ENCODE results near the gene CDR2L.

The CDR2L gene

DNA sequence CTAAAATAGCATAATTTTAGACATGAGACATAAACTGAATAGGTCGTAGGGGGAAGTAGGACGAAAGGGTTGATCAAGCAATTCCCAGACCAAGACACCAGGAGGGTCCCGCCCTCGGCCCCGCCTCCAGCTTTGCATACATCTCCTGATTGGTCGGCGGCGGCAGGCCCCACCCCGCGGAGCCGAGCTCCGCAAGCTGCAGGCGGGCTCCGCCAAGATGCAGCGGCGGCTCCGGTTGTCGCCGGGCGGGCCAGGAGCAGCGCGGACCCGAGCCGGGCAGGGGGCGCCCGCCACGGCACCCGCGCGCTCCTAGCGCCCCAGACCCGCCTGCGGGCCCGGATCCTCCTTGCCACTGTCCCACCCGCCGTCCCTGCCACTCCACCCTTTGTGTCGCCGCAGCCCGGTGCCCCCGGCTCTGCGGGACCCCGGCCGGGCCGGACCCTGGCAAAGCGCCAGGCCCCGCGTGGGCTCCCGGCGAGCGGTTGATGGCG is at the start of gene CDR2L:
Gene CDR2L (plus strand): TSS at position 215 of the 491 bp plus-strand sequence. CDS start 412 bp downstream, outside the sequence.
- DNase-seq = peak; percentile 89

DNA sequence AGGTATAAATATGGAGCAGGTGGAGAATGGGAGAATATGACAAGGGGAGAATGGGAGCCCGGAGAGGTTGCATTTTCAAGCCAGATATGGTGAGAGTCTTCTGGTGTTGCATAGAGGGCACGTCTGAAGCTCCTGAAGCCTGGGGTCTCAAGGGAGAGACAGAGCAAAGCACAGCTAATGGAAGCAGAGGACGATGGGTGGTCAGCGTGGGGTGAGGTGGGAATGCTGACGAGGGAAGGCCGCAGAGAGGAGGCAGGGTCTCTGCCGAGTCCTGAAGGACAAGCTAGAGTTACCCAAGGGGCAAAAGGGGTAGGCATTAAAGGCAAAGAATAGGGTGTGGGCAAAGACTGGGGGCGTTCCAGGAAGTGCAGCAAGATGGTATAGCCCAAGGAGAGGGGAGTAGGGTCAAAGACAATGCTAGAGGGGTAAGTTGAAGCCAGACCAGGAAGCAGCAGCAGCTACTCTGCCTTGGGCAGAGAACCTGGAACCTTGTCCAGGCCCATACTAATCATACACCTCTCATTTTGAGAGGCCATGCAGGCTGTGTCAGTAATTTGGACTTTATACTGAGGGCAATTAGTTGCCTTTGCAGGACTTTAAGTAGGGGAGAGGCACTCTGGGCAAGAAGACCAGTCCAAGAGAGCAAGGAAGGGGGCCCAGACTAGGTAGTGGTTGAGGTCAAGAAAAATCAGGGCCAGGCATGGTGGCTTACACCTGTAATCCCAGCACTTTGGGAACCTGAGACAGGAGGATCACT is 49.1 kb upstream of the CDR2L start:
- no peak for DNase-seq

DNA sequence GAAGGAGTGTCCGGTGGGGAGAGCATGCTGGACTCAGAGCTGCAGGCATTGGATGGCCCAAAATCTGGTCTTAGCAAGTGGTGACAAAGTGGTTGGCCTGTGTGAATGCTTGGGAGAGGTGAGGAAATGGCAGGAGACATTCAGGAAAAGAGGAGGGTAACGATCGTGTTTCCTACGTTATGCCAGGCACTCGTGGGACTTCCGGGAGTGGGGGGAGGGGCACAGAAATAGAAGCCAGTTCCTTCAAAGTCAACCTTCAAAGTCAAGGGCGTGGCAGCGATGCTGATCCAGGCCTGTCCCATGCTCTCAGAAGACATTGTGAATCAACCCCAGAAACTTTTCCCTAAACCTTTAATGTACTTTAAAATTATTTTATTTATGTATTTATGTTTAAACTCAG is 47.9 kb upstream of the CDR2L start:
- DNase-seq = no peak

DNA sequence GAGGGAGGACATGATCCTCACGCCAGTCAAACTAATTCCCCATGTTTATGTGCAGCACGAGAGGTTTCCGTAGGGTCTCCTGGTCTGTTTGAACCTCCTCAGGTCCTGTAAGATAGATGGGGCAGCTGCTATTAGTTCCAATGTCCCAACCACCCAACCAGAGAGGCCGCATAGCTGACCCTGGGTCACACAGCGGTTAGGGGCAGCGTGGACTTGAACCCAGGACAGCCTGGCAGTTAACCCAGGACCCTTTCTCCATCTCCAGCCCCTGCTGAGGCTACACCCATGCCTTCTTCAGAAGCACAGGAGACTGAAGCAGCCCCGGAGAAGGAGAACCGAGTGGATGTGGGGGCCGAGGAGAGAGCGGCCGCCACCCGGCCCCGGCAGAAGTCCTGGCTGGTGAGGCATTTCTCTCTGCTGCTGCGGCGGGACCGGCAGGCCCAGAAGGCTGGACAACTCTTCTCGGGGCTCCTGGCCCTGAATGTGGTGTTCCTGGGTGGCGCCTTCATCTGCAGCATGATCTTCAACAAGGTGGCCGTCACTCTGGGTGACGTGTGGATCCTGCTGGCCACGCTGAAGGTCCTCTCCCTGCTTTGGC is 46.2 kb upstream of the CDR2L start:
- no peak for DNase-seq

DNA sequence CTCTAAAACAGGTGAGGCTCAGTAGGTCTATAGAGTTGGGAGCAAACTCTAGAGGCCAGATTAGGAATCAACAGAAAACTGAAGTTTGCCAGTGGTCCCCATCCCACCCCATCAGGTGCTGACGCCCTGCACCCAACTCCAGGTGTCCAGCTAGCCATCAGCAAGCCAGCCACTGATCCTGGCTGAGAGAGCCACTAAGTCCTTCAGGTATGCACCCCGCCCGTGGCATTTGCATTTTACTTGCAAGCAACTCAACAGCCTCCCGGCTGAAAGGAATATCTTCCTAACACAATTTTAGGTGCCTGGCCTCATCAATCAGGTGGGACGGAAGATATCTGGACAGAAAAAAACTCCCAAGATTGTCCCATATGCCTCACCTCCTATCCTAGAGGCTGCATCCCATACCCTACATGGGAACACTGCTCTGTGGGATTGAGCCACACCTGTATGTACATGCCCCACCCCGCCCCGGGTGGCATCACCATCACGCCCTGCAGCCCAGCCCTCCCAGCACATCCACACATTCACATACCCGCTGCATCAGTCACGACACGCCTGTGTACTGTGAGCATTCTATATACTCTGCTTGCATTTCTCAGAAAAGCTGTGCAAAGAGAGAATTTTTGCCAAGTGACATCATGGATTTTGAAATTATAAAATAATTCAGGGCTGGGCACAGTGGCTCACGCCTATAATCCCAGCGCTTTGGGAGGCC is 43.5 kb upstream of the CDR2L start:
- no peak for DNase-seq

DNA sequence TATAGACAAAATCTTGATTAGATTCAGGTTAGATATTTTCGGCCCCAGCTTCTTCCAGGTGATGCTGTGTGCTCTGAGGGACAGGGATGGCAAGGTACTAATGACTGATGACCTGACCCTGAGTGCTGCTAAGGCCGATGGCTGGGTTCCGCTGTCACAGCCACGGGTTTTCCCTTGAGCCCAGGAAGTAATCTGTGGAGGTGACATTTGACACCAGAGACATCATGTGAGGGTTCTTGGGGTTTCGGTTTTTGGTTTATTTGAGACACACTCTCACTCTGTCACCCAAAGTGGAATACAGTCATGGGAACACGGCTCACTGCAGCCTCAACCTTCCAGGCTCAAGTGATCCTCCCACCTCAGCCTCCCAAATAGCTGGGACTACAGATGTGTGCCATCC is 41.9 kb upstream of the CDR2L start:
- DNase-seq = no peak

DNA sequence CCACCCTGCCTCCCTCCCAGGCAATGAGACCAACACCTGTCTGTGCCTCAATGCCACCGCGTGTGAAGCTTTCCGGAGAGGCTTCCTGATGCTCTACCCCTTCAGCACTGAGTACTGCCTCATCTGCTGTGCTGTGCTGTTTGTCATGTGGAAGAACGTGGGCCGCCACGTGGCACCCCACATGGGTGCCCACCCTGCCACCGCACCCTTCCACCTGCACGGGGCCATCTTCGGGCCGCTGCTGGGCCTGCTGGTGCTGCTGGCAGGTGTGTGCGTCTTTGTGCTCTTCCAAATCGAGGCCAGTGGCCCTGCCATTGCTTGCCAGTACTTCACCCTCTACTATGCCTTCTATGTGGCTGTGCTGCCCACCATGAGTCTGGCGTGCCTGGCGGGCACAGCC is 40.8 kb upstream of the CDR2L start:
- DNase-seq = no peak

DNA sequence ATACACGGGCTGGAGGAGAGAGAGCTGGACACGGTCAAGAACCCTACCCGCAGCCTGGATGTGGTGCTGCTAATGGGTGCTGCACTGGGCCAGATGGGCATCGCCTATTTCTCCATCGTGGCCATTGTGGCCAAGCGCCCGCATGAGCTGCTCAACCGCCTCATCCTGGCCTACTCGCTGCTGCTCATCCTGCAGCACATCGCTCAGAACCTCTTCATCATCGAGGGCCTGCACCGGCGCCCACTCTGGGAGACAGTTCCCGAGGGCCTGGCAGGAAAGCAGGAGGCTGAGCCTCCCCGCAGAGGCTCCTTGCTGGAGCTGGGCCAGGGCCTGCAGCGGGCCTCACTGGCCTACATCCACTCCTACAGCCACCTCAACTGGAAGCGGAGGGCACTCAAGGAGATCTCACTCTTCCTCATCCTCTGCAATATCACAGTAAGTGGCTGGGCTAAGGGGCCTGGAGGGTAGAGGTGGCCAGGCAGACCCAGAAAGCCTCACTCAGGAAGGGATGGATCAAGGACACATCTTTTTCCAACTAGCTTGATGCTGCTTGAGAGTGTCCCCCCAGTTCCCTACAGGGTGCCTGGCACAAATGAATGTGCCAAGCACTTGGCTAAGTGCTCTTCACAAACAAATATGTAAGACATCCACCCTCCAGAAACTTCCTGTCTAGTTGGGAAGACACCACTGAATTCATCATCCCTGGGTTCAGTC is 40.2 kb upstream of the CDR2L start:
- DNase-seq = no peak

DNA sequence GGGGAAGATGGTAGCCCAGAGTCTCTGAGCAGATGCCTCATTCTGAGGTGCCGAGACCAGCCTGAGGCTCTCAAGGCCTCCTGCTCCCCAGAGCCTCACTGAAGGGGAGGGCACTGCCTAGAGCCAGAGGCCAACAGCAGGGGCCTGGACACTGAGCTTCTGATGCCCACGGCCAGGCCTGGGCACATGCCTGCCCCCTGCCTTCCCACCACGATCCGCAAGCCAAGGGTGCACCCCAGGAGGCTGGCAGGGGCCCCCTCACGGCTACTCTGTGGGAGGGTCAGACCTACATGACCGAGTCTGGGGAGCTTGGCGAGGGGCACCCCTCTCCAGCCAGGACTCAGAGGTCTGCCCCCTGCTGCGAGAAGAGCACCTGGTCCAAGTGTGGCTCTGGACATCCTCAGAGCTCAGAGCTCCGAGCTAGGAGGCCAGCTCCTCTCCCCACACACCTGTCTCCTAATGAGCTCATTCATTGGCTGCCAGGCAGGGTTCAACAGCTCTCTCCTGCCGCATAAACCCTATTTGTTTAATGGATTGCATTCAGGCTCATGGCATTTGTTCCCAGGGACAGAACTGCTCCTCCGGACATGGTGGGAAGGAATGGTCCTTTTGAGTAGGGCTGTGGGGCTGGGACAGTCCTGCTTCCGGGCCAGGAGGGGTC is 37.8 kb upstream of the CDR2L start:
- DNase-seq = peak; percentile 80

DNA sequence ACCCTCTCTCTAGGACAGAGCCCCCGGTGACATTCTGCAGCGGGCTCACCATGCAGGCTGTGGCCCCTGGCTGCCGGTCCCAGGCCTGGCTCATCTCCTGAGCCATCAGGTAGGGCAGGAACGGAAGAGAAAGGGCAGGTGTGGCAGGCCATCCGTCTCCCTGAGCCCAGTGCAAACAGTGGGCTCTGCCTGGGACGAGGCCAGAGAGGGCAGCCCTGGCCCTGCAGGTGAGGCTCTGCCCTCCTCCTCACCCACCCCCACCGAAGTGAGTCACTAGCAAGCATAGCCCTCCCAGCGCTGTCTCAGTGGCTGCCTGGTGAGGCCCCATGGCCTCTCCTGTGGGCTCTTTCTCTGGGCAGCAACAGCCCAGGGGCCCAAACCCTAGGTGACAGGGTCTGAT is 37.2 kb upstream of the CDR2L start:
- peak; percentile 71 for DNase-seq

DNA sequence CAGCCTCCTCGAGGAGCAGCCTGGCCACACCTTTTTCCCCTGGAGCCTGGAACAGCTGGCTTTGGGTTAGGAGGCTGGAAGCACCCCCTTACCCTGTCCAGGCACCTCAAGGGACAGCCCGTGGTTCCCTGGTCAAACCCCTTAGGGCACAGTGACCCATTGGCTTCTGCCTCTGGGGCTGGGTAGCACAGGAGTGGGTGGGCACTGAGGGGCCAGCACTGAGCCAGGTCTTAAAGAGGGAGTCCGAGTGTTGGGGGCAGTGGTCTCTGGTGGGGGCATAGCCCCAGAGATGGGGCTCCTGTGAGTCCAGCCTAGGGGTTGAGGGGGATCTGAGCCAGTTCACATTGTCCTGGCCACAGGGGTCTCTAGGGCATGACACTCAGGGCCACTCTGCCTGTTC is 36.4 kb upstream of the CDR2L start:
- DNase-seq = no peak

DNA sequence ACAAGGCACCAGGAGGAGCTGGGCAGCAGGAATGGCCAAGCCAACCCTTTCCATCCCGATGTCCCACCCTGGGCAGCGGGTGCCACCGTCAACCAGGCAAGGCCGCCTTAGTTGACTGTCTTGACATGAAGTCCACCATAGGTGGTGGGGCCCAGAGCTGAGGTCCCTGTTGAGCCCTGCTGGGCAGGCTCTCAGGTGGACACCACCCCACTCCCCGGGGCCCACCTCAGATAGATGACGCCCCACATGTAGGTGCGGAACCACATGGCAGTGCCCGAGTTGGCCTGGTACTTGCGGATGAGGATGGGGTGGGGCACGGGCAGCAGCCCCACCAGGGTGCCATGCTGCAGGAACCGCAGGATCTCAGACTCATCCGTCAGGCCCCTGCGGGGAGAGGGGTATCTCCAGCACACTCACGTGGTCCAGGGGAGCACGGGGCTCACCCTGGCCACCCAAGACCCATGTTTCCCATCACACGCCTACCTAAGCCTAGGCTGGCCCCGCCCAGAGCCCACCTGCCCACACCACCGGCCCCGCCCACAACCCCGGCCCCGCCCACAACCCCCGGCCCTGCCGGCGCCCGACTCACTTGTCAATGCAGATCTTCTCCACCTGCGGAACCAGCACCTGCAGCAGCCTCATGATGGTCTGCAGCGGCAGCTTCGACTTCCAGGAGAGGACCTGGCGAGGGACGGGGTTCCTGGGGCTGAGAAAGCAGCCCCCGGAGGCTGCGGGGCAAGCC is 35.6 kb upstream of the CDR2L start:
- no peak for DNase-seq

DNA sequence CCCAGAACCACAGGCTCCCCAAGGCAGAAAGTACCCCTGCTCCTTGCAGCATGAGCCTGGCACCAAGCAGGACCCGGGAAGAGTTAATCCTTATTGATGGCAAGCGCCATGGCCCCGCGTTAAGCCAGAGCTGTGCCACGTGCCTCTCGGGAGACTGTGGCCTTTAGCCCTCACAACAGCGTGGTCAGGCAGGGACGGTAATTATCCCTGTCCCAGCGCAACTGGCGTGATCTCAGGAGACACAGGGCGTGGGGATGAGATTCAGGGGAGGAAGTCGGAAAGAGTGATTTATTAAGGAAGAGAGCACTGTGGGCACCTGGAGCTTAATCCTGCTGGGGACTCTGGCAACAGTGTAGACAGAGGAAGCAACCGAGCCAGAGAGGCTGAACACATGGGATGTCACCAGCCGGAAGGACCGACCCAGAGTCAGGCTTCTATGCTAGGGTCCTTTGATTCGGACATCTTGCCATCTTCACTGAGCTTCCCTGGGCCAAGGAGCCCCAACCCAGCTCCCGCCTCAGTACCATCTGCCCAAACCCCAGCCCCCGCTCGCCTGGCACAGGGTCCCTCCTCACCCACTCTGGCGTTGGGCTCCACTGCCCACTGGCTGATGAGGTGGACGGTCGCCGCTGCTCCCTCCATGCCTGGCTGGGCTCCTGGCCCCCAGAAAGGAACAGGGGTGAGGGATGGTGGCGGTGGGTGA is 34.9 kb upstream of the CDR2L start:
- DNase-seq = no peak

DNA sequence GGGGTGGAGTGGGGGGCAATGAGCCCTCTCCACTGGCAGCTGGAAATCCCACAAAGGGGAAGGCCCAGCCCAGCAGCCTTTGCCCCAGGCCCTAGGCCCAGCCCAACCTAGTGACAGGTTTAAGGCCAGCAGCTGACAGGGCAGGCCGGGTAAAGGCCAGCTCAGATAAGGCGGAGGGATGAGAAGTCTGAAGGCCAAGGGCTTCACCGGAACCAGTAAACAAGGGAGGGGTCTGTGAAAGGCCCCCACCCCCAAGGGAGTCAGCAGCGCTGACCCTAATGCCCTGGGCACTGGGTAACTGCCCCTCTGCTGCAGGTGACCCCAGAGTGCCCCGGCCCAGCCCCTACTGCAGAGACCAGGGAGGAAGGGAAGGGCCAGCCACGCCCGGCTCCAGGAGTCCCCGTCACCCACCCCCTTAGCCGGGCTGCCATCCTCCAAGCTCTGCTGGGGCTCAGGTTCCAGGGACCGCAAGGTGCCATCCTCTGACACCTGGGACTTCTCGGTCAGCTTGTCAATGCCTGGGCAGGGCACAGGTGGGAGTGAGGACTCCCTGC is 34.2 kb upstream of the CDR2L start:
- DNase-seq = no peak

DNA sequence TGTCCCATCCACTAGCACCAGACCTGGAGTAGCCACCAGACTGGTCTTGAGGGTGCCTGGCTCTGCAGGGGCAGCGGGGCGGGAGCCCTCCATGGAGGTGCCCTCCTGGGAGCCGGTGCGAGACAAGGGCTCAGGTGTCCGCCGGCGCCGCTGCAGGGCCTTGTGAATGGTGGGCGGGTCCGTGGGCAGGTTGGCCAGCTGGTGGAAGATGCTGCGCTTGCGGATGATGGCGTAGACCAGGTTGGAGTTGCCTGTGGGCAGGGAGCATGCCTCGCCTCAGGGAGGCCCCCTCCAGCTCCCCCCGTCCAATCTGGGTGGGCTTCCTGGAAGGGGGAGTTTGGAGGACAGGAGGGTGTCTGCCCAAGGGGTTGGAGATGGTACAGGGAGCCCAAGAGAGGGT is 33.3 kb upstream of the CDR2L start:
- no peak for DNase-seq

DNA sequence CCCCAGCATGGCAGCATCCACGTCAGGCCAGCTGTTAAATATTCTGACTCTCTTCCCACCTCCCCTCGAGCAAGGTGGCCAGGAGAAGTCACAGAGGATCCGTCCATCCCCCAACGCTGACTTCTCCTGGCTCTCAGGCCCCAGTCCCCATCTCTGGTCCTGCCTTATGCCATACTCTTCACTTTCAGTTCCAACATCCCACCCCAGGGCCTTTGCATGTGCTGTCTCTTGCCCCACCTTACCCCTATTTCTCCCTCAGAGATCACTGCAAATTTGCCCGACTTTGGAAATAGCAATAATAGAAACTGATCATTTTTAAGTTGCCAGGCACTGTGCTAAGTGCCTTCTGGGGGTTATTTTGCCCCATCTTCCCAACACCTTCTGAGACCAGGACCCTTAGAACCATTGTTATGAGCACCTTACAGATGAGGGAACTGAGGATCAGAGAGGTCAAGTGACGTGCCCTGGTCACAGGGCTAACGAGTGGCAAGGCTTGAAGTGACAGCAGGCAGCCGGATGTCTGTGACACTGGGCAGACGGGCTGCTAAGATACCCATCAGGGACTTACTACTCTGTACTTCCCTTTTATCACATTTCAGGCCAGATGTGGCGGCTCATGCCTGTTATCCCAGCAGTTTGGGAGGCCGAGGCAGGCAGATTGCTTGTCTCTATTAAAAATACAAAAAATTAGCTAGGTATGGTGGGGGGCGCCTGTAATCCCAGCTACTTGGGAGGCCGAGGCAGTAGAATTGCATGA is 32.6 kb upstream of the CDR2L start:
- DNase-seq = no peak

DNA sequence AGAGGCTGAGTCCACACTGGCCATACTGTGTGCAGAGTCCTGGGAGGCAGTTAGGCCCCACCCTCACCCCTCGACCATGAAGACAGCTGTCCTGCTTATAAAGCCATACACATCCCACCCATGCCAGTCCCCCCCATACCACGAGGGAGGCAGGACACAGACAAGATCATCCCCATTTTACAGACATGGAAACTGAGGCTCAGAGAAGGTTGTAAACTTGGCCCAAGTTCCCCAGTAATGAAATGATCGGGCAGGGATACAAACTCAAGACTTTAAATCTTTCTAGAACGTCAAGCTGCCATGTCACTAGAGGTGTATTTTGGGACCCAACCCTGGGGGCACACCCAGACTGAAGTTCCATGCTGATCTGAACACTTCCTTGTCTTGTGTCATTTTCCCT is 31.3 kb upstream of the CDR2L start:
- no peak for DNase-seq

DNA sequence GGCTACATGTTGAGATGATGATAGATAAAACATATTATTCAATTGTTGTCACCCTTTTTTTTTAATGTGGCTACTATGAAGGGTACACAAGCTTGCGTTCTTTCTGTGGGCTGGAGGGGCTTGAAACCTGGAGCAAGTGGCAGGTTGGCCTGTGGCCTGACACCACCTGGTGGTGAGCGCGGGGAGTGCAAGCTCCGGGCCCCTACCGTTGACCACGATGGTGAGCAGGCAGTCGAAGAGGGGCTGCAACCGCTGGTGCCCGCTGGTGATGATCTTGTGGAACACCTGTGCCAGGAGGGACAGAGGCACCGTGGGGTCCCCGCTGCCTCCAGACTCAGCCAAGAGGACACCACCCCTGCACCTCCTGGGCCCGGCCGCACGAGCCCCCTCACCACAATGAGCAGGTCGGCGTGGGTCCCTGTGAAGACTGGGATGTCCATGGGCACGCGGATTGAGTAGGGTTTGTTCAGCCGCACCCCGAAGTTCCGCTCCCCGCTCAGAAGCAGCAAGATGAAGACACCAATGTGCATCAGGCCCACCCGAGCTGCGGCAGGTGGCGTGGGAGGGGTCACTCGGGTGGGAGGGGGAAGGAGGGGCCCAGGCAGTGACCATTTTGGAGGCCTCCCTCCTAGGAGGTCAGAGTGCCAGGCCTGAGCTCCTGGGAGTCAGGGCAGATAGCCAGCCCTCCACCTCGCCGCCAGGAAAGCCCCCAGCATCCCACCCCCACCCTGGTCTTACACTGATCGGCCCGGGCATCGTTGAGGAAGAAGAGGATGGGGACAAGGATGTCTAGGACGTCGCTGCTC is 29.3 kb upstream of the CDR2L start:
- peak; percentile 57 for DNase-seq

DNA sequence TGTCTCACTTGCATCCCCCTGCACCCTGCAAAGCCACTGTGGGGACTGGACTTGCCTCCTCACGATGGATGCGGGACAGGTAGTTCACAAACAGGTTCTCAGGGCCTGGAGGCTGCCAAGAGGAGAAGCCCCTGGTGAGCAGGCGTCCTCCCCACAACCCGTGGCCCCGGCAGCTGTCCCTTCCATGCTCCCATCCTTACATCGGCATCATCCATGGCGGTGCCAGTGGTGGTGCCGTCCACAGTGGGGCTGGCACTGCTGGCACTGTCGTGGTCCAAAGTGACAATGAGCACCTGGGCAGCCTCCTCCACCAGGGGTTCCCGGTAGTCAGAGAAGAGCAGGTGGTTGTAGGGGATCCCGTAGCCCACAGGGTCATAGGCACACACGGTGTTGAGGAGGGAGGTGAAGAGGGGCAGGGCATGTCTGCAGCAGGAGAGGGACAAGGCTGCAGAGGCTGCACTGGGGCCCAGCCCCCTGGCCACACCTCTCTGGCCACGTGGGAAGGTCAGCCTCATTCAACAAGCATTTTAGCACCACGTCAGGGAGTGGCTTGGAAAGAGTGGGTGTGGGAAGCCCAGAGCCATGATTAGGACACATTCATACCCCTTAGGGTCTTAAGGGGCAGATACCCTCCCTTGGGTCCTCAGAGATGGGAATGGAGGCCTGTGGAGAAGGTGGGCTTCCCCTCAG is 27.5 kb upstream of the CDR2L start:
- DNase-seq = no peak
